Liver (tissue), 3 donors: ENCODE data around the gene CCDC178.
"Not testable (repeated sequence)": the region's sequence is repeated elsewhere in the genome, so short reads cannot be mapped to it uniquely, and the experiment has no call there.

ENCODE experiments used
- ATF3 ChIP-seq: IDR thresholded peaks from 2 replicates; pipeline ENCODE4 v1.6.1; 2016; ENCODE audit warnings: antibody characterized with exemption
- CTCF ChIP-seq: fragments of 150-350 bp; IDR thresholded peaks from 2 replicates; pipeline ENCODE4 v1.5.1; 2017; ENCODE audit warnings: improper control_type of control experiment, low read depth, low read length; ENCODE audit not compliant: missing input control
- EGR1 ChIP-seq, 2 donors: IDR thresholded peaks; 2 replicates each; pipeline ENCODE4 v1.6.1; 2016 to 2018; ENCODE audit warnings: antibody characterized with exemption in 2 of 2, low read depth in 2 of 2
- GABPA ChIP-seq, 2 donors: IDR thresholded peaks in 1 of 2; conservative IDR thresholded peaks in 1 of 2; 2 replicates each; pipeline ENCODE4 v1.6.1; 2016; ENCODE audit warnings: antibody characterized with exemption in 2 of 2, mild to moderate bottlenecking in 1 of 2, moderate library complexity in 1 of 2
- JUND ChIP-seq, 2 donors: IDR thresholded peaks; 2 replicates each; pipeline ENCODE4 v1.6.1; 2016; ENCODE audit warnings: antibody characterized with exemption in 2 of 2
- MAX ChIP-seq: IDR thresholded peaks from 2 replicates; pipeline ENCODE4 v1.6.1; 2016; ENCODE audit warnings: antibody characterized with exemption
- REST ChIP-seq: IDR thresholded peaks from 2 replicates; pipeline ENCODE4 v1.6.1; 2016; ENCODE audit warnings: antibody characterized with exemption, mild to moderate bottlenecking
- SP1 ChIP-seq: IDR thresholded peaks from 2 replicates; pipeline ENCODE4 v1.6.1; 2018; ENCODE audit warnings: antibody characterized with exemption, mild to moderate bottlenecking
- ZBTB33 ChIP-seq: IDR thresholded peaks from 2 replicates; pipeline ENCODE4 v1.6.1; 2016; ENCODE audit warnings: antibody characterized with exemption
- donor health status: healthy.
- donor health status: healthy.

GRCh38 chr18:33164121-33164520 lies 276.4 kb downstream of the CCDC178 start:
- not testable (repeated sequence) for TF ChIP-seq CTCF; SP1; GABPA (IDR thresholded peaks at IDR 0.05 in 1 of 2, conservative IDR thresholded peaks at IDR 0.05 in 1 of 2); JUND (IDR thresholded peaks at IDR 0.05); ZBTB33; MAX; ATF3; REST; EGR1 (IDR thresholded peaks at IDR 0.05; ENCODE audit: low read depth in 2 of 2)
